HG03025 (cell line): ENCODE data around the gene TRPV4.

Experiments
- ATAC-seq: cut with Tn5 transposase; IDR thresholded peaks from one replicate; pipeline ENCODE4 v1.9.1; 2021; ENCODE audit warnings: mild to moderate bottlenecking, moderate library complexity; ENCODE audit not compliant: unreplicated experiment, low FRiP score

TRPV4 gene

DNA sequence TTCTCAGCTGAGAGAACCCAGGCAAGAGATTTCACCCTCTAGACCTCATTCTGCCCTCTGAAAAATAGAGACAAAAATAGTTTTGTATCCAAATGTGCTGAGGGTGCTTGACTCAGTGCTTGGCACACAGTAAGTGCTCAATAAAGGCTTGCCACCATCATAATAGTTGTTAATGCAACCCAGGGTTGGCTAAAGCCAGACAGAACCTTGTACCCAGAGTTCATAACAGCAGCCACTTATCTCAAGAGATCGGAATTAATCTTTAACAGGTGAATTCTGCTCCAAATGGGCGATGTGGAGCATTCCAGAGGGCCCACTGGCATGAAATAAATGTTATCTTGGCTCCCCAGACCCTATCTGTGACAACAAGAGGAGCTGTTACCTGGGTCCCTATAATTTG is 2.9 kb downstream of the TRPV4 start:
- ATAC-seq: no peak

GRCh38 chr12:109829667-109830066 is 3.5 kb downstream of the TRPV4 start:
- ATAC-seq: no peak

DNA sequence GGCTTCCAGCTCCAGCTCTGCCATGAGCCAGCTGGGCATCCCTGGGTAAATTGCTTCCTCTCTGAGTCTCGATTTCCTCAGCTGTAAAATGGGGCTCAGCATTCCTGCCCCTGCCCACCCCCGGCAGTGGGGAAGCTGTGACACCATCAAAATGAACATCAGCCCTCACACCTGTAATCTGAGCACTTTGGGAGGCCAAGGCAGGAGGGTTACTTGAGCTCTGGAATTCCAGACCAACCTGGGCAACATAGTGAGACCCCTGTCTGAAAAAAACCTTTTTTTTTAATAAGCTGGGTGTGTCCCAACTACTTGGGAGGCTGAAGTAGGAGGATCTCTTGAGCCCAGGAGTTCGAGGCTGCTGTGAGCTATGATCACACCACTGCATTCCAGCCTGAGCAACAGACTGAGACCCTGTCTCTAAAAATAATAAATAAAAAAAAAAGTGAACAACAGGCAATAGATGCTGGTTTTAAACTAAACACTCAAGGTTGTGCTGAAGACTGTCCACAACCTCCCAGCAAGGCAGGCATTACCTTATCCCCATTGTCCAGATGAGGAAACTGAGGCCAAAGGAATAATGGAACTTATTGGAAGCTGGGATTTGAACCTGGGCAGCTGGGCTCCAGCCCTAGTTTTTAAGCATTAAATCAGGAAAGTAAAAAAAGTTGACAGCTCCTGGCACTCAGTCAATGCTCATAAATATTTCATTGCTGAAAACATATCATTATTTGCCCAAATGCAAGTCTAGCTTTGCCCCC is 4.3 kb downstream of the TRPV4 start:
- no peak for ATAC-seq

DNA sequence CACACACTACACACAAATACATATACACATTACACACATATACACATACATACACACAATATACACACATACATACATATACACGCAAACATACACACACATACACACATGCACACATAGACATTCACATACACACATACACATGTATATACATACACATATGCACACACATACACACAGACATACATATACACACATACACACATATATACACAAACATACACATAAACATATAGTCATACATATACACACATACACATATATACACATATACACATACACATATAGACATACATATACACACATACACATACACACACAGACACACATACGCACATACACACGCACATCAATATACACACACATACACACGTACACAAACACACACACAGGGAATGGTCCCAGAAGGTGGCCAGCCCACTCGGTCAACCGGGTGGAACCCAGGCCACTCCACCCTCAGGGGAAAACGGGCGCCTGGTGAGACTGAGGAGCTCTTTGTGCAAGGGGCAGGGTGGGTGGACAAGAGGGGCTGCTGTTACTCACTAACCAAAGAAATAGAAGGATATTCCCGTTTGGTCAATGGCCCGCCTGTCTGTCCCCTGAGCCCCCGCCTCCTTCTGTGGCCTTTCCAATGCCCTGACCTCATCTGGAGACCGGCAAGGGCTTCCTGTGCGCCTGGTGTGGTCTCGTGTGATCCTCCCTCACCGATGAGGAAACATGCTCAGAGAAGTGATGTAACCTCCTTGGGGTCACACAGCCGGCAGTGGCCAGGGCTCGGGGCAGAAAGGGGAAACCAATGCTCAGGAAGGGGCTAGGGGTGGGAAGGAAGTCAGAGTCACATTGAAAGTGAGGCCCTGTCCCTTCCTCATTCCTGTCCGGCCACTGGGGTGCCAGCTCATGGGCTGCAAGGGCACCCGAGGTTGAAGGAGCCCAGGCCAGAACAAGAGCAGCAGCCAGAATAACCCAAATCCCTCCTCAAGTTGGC is 5.3 kb downstream of the TRPV4 start:
- ATAC-seq: no peak

GRCh38 chr12:109827080-109827479 is 6.1 kb downstream of the TRPV4 start:
- no peak for ATAC-seq

- ATAC-seq: no peak
Measured at GRCh38 chr12:109824731-109825130, 8.5 kb downstream of the TRPV4 start.

- no peak for ATAC-seq
Measured at GRCh38 chr12:109822951-109823411, 10.2 kb downstream of the TRPV4 start.

- no peak for ATAC-seq
Measured at GRCh38 chr12:109822416-109822815, 10.8 kb downstream of the TRPV4 start.

- ATAC-seq: no peak
Measured at GRCh38 chr12:109821968-109822367, 11.2 kb downstream of the TRPV4 start.

- ATAC-seq: no peak
Measured at GRCh38 chr12:109820816-109821381, 12.3 kb downstream of the TRPV4 start.

DNA sequence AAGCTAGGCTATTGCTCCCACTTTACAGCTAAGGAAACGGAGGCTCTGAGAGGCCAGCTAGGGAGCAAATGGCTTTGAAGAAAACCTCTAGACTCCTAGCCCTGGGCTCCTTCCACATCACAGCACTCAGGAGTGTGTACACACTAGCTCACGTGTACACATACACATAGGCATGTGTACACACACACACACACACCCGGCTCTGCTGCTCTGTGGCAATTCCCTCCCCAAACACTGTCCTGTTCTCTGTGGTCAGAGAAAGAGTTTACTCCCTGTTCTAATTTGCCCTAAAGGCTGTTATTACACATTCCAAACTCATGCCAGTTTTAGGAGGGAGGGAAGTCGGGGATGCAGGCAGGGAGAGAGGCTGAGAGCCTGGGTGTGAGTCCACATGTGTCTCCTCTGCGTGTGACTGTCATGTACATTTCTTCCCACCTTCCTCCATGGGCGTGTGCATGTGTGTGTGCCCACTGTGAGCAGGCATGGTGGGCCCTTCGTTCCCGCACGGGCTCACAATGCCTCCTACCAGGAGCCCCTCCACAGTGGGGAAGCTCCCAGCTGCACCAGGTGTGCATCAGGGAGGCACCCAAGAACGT is 14.2 kb downstream of the TRPV4 start:
- ATAC-seq: no peak

GRCh38 chr12:109818253-109818652 is 14.9 kb downstream of the TRPV4 start:
- ATAC-seq: no peak

- ATAC-seq: no peak
Measured at GRCh38 chr12:109817627-109818231, 15.5 kb downstream of the TRPV4 start.

DNA sequence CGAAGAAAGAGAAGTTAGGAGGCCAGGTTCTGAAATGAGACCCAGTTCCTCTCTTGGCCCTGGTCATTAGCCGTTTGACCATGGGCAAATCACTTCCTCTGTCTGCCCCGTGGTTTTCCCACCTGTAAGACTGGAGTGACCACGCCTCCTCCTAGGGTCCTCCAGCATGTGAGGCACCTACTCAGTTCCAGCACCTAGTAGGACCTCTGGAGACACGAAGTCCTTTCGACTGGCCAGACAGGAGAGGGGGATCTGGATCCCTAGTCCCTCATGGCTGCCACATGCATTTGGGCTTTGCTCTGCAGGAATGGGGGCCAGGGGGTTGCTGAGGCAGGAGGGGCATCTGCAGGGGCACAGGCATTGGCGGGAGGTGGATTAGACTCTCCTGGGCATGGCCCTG is 16.3 kb downstream of the TRPV4 start:
- ATAC-seq: no peak

GRCh38 chr12:109815757-109816617 is 17.2 kb downstream of the TRPV4 start:
- ATAC-seq: no peak

- ATAC-seq: no peak
Measured at GRCh38 chr12:109815225-109815624, 18.0 kb downstream of the TRPV4 start.

- no peak for ATAC-seq
Measured at GRCh38 chr12:109814600-109815150, 18.5 kb downstream of the TRPV4 start.

DNA sequence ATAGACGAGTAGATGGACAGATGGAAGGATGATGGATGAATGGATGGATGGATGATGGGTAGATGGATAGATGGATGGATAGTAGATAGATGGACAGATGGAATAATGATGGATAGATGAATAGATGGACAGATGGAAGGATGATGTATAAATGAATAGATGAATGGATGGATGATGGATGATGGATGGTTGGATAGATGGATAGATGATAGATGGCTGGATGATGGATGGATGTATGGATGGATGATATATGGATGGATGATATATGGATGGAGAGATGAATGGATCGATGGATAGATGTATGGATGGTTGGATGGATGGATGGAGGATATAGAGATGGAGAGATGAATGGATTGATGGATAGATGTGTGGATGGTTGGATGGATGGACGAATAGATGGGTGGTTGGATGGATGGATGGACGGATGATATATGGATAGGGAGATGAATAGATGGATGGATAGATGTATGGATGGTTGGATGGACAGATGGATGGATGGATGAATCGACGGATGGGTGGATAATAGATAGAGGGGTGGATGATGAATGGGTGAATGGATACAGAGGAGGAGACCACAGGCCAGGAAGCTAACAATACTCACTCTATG is 19.3 kb downstream of the TRPV4 start:
- ATAC-seq: no peak

GRCh38 chr12:109811624-109811995 is 21.6 kb downstream of the TRPV4 start:
- no peak for ATAC-seq
